Measurements from ENCODE around the gene NAPEPLD.
"Not testable (repeated sequence)": the region's sequence is repeated elsewhere in the genome, so short reads cannot be mapped to it uniquely, and the experiment has no call there.

Gene NAPEPLD

GRCh38 chr7:103144754-103145153 is 4.1 kb downstream of the NAPEPLD start:
- not testable (repeated sequence) for DNase-seq (ENCODE audit: low spot score)

- DNase-seq (ENCODE audit: low spot score) = no peak
Measured at GRCh38 chr7:103143868-103144267, 5.0 kb downstream of the NAPEPLD start.

- no peak for DNase-seq (ENCODE audit: low spot score)
Measured at GRCh38 chr7:103142494-103142893, 6.4 kb downstream of the NAPEPLD start.

GRCh38 chr7:103141753-103142404 is 7.0 kb downstream of the NAPEPLD start:
- DNase-seq (ENCODE audit: low spot score) = no peak

DNA sequence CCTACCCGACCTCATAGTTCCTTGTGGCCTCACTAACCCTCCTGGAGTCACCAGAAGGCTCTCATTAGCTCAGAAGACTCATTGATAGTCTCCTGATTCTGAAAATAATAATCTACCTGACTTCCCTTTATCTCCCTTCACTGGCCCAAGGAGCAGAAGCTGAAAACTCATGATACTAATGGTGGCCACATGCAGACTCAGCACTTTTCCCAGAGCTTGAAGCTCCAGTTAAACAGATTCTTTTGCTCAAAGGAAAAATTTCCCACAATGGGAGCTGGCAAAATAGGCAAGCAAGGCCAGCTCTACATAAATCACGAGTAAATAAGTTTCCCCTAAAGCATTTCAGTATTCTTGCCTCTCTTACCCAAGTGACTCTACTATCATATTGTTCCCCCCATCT is 8.2 kb downstream of the NAPEPLD start:
- no peak for DNase-seq (ENCODE audit: low spot score)

DNA sequence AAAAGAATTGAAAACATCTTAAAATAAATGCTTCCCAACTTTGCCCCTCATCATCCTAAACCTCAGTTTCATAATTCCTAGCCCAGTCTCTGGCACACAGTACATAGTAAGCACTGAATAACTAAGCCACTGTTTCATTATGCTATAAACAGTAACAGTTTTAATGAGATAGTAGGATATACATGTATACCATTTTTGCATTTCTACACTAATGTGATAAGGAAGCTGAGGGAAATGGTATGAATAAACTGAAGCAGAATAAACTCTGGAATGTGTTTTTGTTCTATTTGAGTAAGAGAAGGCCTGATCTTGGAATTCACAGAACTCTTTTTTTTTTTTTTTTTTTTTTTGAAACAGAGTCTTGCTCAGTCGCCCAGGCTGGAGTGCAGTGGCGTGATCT is 8.8 kb downstream of the NAPEPLD start:
- DNase-seq (ENCODE audit: low spot score) = no peak

DNA sequence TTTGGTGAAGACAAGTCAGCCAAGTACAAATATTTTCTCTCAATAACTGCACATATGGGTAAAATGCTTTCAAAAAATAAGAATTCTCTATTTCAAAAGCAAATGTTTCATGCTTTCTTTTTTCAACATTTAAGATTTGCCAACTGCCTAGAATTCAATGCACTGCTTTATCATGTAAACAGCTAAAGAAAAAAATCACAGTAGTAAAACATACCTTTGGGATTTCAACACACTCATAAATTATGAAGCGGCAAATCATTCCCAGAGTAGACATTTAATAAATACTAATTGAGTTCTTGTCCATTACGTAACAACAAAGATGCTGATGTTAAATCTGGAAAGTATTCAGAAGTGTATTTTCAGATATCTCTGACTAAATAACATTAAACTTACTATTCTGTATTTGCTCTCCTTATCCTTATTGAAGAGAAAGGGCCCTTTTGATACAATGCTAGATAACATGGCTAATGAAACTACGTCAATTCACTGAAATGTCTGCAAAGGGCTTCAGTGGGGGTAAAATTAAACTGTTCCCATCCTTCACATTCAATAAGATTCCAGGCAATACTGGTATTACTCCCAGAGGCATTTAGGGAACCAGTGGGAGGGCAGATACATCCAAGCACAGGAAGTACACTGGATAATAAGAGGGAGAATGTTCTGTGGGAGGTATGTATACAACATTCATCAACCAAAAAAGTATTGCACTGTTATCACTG is 13.9 kb downstream of the NAPEPLD start:
- DNase-seq (ENCODE audit: low spot score) = no peak

DNA sequence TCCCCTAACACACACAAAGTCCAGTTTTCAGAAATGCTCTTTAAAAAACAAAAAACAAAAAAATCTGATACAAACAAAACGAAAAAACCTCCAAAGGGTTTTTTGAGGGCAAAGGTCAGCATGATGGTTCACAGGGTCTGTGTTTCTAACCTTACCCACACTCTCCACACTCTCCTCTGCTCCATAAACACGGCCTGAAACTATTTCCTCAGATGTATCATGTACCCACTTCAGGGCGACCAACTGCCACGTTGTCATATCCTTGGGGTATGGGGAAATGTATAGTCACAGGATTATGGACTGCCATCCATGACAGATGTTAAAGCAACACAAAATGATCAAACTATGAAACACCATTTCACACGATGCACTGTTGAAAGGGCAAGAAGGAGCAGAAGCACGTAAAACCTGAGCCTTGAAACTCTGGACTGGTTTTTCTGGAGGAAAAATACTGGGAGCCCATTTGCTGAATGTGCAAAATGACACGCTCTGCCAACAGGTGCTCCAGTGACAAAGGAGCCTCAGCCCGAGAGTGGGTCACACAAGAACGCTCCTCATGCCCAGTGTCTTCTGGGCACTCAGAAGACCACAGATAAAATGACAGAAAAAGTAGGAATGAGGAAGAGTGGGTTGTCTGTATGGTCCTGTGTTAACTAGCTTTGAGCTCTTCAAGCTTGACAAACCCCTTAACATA is 15.8 kb downstream of the NAPEPLD start:
- DNase-seq (ENCODE audit: low spot score) = no peak

- no peak for DNase-seq (ENCODE audit: low spot score)
Measured at GRCh38 chr7:103130901-103131624, 17.8 kb downstream of the NAPEPLD start.

DNA sequence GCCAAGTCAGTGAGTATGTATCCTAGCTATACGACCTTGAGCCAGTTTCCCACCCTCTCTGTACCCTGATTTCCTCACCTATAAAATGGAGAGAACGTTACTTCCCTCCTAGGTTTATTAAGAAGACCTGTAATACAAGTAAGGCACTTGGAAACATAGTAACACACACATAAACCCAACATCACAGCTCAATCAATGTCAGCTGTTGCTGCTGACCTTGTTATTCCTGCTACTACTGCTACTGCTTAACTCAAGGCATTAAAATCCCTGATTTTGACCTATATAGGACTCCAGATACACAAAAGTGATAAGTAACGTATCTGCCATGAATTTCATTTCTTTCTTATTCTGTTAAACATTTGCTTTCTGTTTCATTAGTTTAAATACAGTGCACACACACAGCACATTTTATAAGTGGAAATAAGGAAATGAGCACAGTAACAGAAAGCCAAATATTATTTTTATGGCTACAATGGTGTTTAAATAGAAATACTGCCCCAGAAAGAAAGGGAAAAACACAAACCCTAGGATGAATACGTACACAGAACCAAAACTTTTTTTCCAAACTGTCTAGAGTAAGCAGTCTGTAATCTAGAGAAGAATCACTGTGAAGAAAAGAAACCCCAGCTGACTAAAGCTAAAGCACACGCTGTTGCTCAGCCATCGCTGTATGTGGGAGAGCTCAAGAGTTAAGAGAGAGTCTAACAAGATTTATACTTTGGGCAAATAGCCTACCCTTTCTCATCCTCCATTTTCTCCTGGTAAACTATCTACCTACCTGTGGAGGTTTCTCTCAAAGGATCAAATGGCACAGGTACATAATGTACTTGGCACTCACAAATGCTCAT is 19.0 kb downstream of the NAPEPLD start:
- no peak for DNase-seq (ENCODE audit: low spot score)

- no peak for DNase-seq (ENCODE audit: low spot score)
Measured at GRCh38 chr7:103127006-103127405, 21.9 kb downstream of the NAPEPLD start.

DNA sequence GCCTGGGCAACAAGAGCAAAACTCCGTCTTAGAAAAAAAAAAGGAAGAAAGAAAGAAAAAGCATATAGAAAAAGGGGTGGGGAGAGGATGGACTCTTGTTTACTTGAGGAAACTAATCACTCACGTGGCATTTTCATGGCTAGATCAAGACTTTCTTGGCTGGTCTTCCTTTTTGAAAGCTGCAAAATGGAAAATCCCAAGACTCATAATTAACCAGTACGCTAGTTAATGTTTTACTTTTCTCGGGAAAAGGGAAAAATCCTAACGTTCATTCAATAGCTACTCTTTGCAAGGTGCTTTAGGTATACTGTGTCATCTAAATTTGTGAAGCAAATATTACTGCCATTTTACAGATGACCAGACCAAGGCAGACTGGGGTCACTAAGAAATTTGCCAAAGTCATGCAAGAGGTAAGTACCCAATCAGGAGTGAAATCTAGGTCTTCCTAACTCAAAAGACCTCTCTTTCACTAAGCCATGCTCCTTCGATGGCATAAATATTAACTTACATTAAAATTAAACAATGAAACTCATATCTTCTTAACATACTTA is 24.4 kb downstream of the NAPEPLD start:
- DNase-seq (ENCODE audit: low spot score) = no peak

- DNase-seq (ENCODE audit: low spot score) = no peak
Measured at GRCh38 chr7:103123529-103123928, 25.4 kb downstream of the NAPEPLD start.

GRCh38 chr7:103121641-103122040 is 27.3 kb downstream of the NAPEPLD start:
- no peak for DNase-seq (ENCODE audit: low spot score)

DNA sequence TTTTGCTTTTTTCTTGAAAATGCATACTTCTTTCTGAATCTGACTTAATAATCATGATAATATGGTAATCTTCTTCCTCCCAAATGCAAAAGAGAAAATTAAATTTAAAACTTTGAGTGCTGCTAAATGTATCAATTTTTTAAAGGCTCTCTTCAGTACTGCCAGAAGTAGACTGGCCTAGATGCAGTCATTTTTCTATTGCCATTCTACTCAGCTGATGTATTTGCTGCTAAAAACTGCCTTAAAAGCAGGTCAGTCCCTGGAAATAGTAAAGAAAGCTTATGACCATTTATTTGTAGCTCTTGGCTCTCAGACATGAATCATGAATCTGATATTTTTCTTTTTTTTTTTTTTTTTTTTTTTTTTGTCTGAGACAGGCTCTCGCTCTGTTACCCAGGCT is 28.5 kb downstream of the NAPEPLD start:
- no peak for DNase-seq (ENCODE audit: low spot score)

- no peak for DNase-seq (ENCODE audit: low spot score)
Measured at GRCh38 chr7:103119791-103120291, 29.1 kb downstream of the NAPEPLD start.

DNA sequence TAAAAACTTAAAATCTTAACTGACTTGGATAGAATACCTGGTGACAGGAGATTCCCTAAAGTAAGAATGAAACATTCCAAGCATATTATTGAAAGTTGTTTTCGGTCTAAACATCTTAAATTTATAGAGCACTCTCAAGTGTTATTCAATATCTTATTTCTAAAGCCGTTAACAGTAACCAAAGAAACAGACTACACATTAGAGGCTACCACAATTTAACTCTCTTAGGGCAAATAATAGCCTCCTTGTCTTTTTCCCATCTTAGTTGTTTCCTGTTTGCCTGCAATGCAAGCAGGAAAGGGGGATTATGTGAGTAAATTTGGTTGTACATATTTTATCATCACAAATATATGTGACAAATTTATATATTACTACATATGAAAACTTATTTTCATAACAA is 31.4 kb downstream of the NAPEPLD start:
- no peak for DNase-seq (ENCODE audit: low spot score)

DNA sequence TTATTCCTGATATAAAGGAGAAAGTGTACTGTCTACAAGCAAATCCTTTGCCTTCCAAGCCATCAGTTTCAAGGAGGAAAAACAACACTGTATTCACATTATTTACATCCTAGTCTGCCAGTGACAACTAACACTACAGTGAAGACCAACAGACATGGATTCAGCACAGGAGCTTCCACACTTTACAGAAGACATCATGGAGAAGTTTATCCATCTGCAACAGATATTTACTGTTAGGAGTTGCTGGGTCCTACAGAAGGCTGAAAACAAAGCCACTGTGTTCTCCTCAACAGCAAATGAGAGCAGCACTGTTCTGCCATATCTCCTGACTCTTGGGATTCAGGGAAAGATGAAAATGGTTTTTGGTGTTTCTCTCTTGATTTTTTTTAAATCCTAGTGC is 31.9 kb downstream of the NAPEPLD start:
- no peak for DNase-seq (ENCODE audit: low spot score)

GRCh38 chr7:103116511-103116910 is 32.4 kb downstream of the NAPEPLD start:
- DNase-seq (ENCODE audit: low spot score) = no peak

DNA sequence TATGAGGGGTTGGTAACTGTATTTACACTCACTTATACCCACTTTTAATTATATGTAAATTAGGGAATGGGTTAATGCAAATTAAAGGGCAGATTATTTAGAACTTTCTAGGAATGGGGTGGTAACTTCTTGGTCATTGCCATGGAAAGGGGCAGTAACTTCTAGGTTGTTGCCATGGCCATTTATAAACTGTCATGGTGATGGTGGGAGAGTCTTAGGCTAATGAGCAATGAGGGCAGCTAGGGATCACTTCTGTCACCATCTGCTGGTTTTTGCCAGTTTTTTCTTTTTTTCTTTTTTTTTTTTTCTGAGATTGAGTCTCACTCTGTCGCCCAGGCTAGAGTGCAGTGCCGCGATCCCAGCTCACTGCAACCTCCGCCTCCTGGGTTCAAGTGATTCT is 33.1 kb downstream of the NAPEPLD start:
- no peak for DNase-seq (ENCODE audit: low spot score)

DNA sequence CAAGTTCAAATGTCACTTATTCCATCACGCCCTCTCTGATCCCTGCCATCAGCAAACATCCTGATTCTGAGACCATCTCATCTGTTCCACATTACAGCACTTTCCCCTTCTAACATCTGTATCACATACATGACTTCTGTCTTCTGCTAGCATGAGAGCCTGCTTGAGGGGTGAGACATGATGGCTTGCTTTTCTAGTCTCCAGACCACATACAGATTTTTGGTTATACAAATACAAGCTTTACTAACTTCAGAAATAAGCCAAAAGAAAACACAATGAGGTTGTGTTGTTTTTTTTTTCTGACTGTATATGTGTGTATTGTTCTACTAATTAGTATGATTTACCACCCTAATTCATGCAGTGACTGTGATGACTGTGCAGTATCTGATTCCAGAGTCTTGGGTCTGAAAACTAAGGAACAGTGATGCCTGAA is 34.3 kb downstream of the NAPEPLD start:
- no peak for DNase-seq (ENCODE audit: low spot score)
